HFFc6 (cell line): ENCODE measurements around the gene NTM. TPM values are rescaled to one million over a fixed set of nuclear protein-coding genes. Genes with fewer than 3 reads are reported as not detected.
A peak's percentile ranks its signal among the peaks of the same experiment; 100 is the strongest.

Source experiments
- DNase-seq: peaks from one replicate; pipeline ENCODE4 v3.0.0-alpha.2; 2018
- H3K27ac Mint-ChIP-seq: 2 replicates; pipeline ENCODE4 v1.8.0; 2020; ENCODE audit warnings: mild to moderate bottlenecking, mixed read lengths
- H3K27me3 Mint-ChIP-seq: 2 replicates; pipeline ENCODE4 v1.8.0; 2021; ENCODE audit warnings: mild to moderate bottlenecking, moderate library complexity, mixed read lengths; ENCODE audit not compliant: insufficient read depth
- H3K36me3 Mint-ChIP-seq: 2 replicates; pipeline ENCODE4 v1.8.0; 2021; ENCODE audit warnings: low read depth, mixed read lengths
- H3K4me1 Mint-ChIP-seq: 2 replicates; pipeline ENCODE4 v1.8.0; 2020; ENCODE audit warnings: low read depth, mixed read lengths
- H3K4me3 Mint-ChIP-seq: 2 replicates; pipeline ENCODE4 v1.8.0; 2020; ENCODE audit warnings: mild to moderate bottlenecking, moderate library complexity, mixed read lengths
- H3K9me3 Mint-ChIP-seq: 2 replicates; pipeline ENCODE4 v1.8.0; 2020; ENCODE audit warnings: mild to moderate bottlenecking, mixed read lengths
- CTCF ChIP-seq: fragments of 200-600 bp; sonication (generic); IDR thresholded peaks from 2 replicates; pipeline ENCODE4 v1.5.0; 2021; ENCODE audit warnings: antibody characterized with exemption, mild to moderate bottlenecking
- total RNA-seq, 6 experiments: library from RNA; stranded (reverse); fragmentation: NEBNext Ultra II Directional; extraction: Animal tissue kit (Norgen Biotek cat#: 25700); gene quantifications; 2 replicates in 1 of 6; 3 replicates in 5 of 6; pipeline ENCODE4 v1.2.3, GENCODE V29; 2021

The NTM gene
- total RNA-seq, 6 experiments from 2014 or later, result 18.3 to 23.6 (median 21.7) TPM

DNA sequence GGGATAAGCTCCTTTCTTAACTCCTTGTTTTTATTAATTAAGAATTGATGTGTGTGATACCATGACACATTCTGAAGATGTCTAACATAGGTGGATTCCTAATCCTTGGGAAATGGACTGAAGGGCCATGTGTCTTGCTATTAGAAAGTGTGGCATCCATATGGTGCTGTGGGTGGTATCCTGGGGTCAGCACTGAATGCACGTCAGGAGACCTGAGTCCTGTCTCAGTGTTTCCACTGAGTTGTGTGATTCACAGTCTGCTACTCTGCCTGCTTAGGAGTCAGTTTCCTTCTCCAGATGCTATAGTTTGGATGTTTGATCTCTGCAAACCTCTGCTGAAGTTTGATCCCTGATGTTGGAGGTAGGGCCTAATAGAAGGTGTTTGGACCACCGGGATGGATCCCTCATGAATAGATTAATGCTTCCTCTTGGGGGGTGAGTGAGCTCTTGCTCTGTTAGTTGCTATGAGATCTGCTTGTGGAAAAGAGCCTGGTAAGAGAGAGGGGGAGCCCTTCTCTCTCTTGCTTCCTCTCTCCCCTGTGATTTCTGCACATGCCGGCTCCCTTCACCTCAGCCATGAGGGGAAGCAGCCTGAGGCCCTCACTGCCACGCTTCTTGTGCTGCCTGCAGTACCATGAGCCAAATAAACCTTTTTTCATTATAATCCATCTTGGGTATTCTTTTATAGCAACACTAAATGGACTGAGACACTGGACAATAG, 666.5 kb downstream of the NTM start:
- DNase-seq, result no peak
- no peak overlapping the region for H3K4me3 Mint-ChIP-seq
- peaks cover 6% of the 10 kb centered on the region; the same call in 1 of the 2 replicates for H3K36me3 Mint-ChIP-seq
- peak overlapping the region; percentile 32 for H3K27ac Mint-ChIP-seq
- no peaks in the 10 kb centered on the region for H3K27me3 Mint-ChIP-seq
- H3K9me3 Mint-ChIP-seq, result no peaks in the 10 kb centered on the region
- TF ChIP-seq CTCF, result no peak
- peaks cover 80% of the 10 kb centered on the region for H3K4me1 Mint-ChIP-seq

DNA sequence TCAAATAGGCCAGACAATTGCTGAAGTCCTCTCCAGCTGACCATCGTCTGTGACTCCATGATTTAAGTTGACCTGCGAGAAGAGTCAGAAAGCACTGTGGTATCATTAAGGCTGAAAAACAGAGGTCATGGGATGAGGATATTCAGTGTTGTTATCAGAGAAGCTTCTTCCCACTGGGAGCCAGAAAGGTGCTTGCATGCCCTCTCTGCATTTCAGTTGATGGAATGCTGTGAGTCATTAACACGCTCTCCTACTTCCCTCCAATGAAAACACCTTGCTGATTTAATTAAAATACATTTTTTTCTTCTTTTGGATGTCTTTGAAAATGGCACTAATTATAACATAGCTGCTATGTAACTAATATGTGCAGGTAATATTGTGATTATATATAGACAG, 667.0 kb downstream of the NTM start:
- no peaks in the 10 kb centered on the region for H3K27me3 Mint-ChIP-seq

DNA sequence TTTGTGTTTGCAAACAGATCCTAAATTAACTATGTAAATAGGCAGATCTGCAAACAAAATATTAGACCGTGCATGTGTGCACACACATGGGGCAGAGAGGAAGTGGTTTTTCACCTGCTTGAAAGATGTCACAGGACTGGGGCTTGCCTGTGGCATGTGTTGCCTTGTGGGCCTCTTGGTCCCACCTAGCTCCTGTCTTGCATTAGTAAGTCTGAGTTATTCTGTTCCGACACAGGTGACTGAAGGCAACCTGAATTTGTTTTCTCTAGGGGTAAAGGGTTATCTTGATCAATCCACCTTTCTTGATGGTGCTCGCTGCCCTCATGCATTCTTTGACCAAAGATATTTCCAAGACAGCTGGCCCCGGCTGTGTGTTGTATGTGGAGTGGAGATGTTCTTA, 667.5 kb downstream of the NTM start:
- TF ChIP-seq CTCF, result no peak
- Mint-ChIP-seq H3K36me3 (no peaks in the 10 kb centered on the region), H3K4me3 (no peak overlapping the region), H3K27ac (no peak overlapping the region), H3K27me3 (no peaks in the 10 kb centered on the region), H3K4me1 (peaks cover 73% of the 10 kb centered on the region), H3K9me3 (no peaks in the 10 kb centered on the region)
- DNase-seq, result no peak

More for the DNA sequence above, 667.0 kb downstream of the NTM start:
- no peak for TF ChIP-seq CTCF
- peaks cover 78% of the 10 kb centered on the region for H3K4me1 Mint-ChIP-seq
- no peaks in the 10 kb centered on the region for H3K36me3 Mint-ChIP-seq
- no peaks in the 10 kb centered on the region for H3K9me3 Mint-ChIP-seq
- DNase-seq, result no peak
- no peak overlapping the region; the same call in 1 of the 2 replicates for H3K27ac Mint-ChIP-seq
- H3K4me3 Mint-ChIP-seq, result no peak overlapping the region

DNA sequence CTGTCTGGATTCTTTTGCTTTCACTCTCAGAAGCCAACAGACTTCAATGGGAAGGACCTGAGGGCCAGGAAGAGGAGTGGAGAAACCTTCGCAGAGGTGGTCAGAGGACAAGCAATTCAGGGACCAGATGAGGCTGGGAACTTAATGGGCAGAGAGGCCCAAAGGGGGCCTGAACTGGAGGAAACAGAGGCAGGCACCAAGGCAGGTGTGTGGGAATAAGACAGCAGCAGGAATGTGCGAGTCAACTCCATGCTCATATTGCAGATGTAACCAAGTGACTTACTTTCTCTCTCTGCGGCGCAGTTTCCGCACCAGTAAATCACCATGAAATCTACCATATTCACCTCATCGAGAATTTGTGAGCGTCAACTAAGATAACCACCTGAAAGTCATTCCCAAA, 669.1 kb downstream of the NTM start:
- Mint-ChIP-seq H3K27me3 (no peaks in the 10 kb centered on the region), H3K36me3 (peaks cover 6% of the 10 kb centered on the region; the same call in 1 of the 2 replicates), H3K9me3 (no peaks in the 10 kb centered on the region), H3K4me3 (no peak overlapping the region), H3K4me1 (peaks cover 65% of the 10 kb centered on the region), H3K27ac (no peak overlapping the region)
- DNase-seq, result no peak
- no peak for TF ChIP-seq CTCF

DNA sequence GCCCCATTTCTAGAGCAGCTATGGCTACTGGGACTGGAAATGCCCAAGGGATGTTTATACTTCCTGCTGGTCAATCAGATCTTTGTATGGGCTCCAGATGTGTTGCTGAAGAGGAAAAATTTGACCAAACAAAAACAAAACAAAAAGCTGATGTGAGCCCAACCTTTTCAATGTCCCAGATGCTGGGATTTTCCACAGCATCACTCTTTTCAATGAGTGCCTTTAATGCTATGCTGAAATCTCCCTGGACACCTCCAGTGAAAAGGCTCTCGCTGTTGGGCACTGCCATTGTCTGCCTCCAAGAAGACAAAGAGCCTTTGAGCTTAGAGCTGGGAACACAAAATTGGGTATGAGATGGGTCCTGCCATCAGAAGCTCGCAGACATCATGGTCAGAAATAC, 671.9 kb downstream of the NTM start:
- Mint-ChIP-seq H3K9me3 (no peaks in the 10 kb centered on the region), H3K36me3 (peaks cover 6% of the 10 kb centered on the region; the same call in 1 of the 2 replicates), H3K27ac (no peak overlapping the region), H3K4me3 (no peak overlapping the region), H3K27me3 (no peaks in the 10 kb centered on the region), H3K4me1 (peaks cover 50% of the 10 kb centered on the region)
- DNase-seq, result no peak
- no peak for TF ChIP-seq CTCF
